Measurements from ENCODE around the gene SPAG16.

The SPAG16 gene

GRCh38 chr2:214261683-214262082, 977.4 kb downstream of the SPAG16 start:
- Histone ChIP-seq H3K27me3 (ENCODE audit: control insufficient read depth in 5 of 5, insufficient read depth in 4 of 5, low read length in 5 of 5) (no peaks in the 10 kb centered on the region), H3K4me1 (ENCODE audit: control insufficient read depth in 5 of 5, insufficient read depth in 5 of 5, low read length in 5 of 5) (no peaks in the 10 kb centered on the region), H3K27ac (ENCODE audit: low read depth, low read length) (no peak overlapping the region)

GRCh38 chr2:214264171-214264570, 979.9 kb downstream of the SPAG16 start:
- H3K36me3 ChIP-seq (ENCODE audit: control insufficient read depth in 5 of 5, insufficient read depth in 5 of 5, low read length in 5 of 5) = no peaks in the 10 kb centered on the region
- H3K4me3 ChIP-seq (ENCODE audit: low read depth in 1 of 5, low read length in 5 of 5) = no peak overlapping the region
- H3K4me1 ChIP-seq (ENCODE audit: control insufficient read depth in 5 of 5, insufficient read depth in 5 of 5, low read length in 5 of 5) = no peaks in the 10 kb centered on the region
- no peak overlapping the region for H3K27ac ChIP-seq (ENCODE audit: low read depth, low read length)
- no peak overlapping the region for H3K9ac ChIP-seq (ENCODE audit: low read length in 5 of 5)
- no peaks in the 10 kb centered on the region for H3K9me3 ChIP-seq (ENCODE audit: control insufficient read depth in 5 of 5, low read length in 5 of 5)
- H3K27me3 ChIP-seq (ENCODE audit: control insufficient read depth in 5 of 5, insufficient read depth in 4 of 5, low read length in 5 of 5) = no peaks in the 10 kb centered on the region

More at GRCh38 chr2:214261683-214262082, 977.4 kb downstream of the SPAG16 start:
- Histone ChIP-seq H3K4me3 (ENCODE audit: low read depth in 1 of 5, low read length in 5 of 5) (no peak overlapping the region), H3K9ac (ENCODE audit: low read length in 5 of 5) (no peak overlapping the region), H3K9me3 (ENCODE audit: control insufficient read depth in 5 of 5, low read length in 5 of 5) (no peaks in the 10 kb centered on the region), H3K36me3 (ENCODE audit: control insufficient read depth in 5 of 5, insufficient read depth in 5 of 5, low read length in 5 of 5) (no peaks in the 10 kb centered on the region)

- Histone ChIP-seq H3K27me3 (ENCODE audit: control insufficient read depth in 5 of 5, insufficient read depth in 4 of 5, low read length in 5 of 5) (no peaks in the 10 kb centered on the region), H3K9me3 (ENCODE audit: control insufficient read depth in 5 of 5, low read length in 5 of 5) (no peaks in the 10 kb centered on the region), H3K36me3 (ENCODE audit: control insufficient read depth in 5 of 5, insufficient read depth in 5 of 5, low read length in 5 of 5) (no peaks in the 10 kb centered on the region), H3K27ac (ENCODE audit: low read depth, low read length) (no peak overlapping the region), H3K9ac (ENCODE audit: low read length in 5 of 5) (no peak overlapping the region), H3K4me1 (ENCODE audit: control insufficient read depth in 5 of 5, insufficient read depth in 5 of 5, low read length in 5 of 5) (no peaks in the 10 kb centered on the region), H3K4me3 (ENCODE audit: low read depth in 1 of 5, low read length in 5 of 5) (no peak overlapping the region)
Observed at GRCh38 chr2:214265991-214266489, 981.8 kb downstream of the SPAG16 start.

GRCh38 chr2:214277880-214278279, 993.6 kb downstream of the SPAG16 start:
- Histone ChIP-seq H3K4me1 (ENCODE audit: control insufficient read depth in 5 of 5, insufficient read depth in 5 of 5, low read length in 5 of 5) (no peaks in the 10 kb centered on the region), H3K9ac (ENCODE audit: low read length in 5 of 5) (no peak overlapping the region)

GRCh38 chr2:214286011-214286410, 1001.7 kb downstream of the SPAG16 start:
- H3K27ac ChIP-seq (ENCODE audit: low read depth, low read length) = no peak overlapping the region
- H3K36me3 ChIP-seq (ENCODE audit: control insufficient read depth in 5 of 5, insufficient read depth in 5 of 5, low read length in 5 of 5) = no peaks in the 10 kb centered on the region

More at GRCh38 chr2:214277880-214278279, 993.6 kb downstream of the SPAG16 start:
- no peaks in the 10 kb centered on the region for H3K27me3 ChIP-seq (ENCODE audit: control insufficient read depth in 5 of 5, insufficient read depth in 4 of 5, low read length in 5 of 5)
- no peaks in the 10 kb centered on the region for H3K36me3 ChIP-seq (ENCODE audit: control insufficient read depth in 5 of 5, insufficient read depth in 5 of 5, low read length in 5 of 5)
- no peak overlapping the region for H3K27ac ChIP-seq (ENCODE audit: low read depth, low read length)
- H3K4me3 ChIP-seq (ENCODE audit: low read depth in 1 of 5, low read length in 5 of 5) = no peak overlapping the region
- no peaks in the 10 kb centered on the region for H3K9me3 ChIP-seq (ENCODE audit: control insufficient read depth in 5 of 5, low read length in 5 of 5)

GRCh38 chr2:214293593-214293992, 1009.3 kb downstream of the SPAG16 start:
- Histone ChIP-seq H3K27me3 (ENCODE audit: control insufficient read depth in 5 of 5, insufficient read depth in 4 of 5, low read length in 5 of 5) (no peaks in the 10 kb centered on the region), H3K36me3 (ENCODE audit: control insufficient read depth in 5 of 5, insufficient read depth in 5 of 5, low read length in 5 of 5) (no peaks in the 10 kb centered on the region), H3K4me1 (ENCODE audit: control insufficient read depth in 5 of 5, insufficient read depth in 5 of 5, low read length in 5 of 5) (no peaks in the 10 kb centered on the region), H3K9me3 (ENCODE audit: control insufficient read depth in 5 of 5, low read length in 5 of 5) (peaks cover 3 to 27% (median 16%) of the 10 kb centered on the region in 5 donors), H3K9ac (ENCODE audit: low read length in 5 of 5) (no peak overlapping the region), H3K27ac (ENCODE audit: low read depth, low read length) (no peak overlapping the region), H3K4me3 (ENCODE audit: low read depth in 1 of 5, low read length in 5 of 5) (no peak overlapping the region)

More at GRCh38 chr2:214286011-214286410, 1001.7 kb downstream of the SPAG16 start:
- Histone ChIP-seq H3K27me3 (ENCODE audit: control insufficient read depth in 5 of 5, insufficient read depth in 4 of 5, low read length in 5 of 5) (no peaks in the 10 kb centered on the region), H3K9me3 (ENCODE audit: control insufficient read depth in 5 of 5, low read length in 5 of 5) (no peaks in the 10 kb centered on the region), H3K4me3 (ENCODE audit: low read depth in 1 of 5, low read length in 5 of 5) (no peak overlapping the region), H3K4me1 (ENCODE audit: control insufficient read depth in 5 of 5, insufficient read depth in 5 of 5, low read length in 5 of 5) (no peaks in the 10 kb centered on the region), H3K9ac (ENCODE audit: low read length in 5 of 5) (no peak overlapping the region)

GRCh38 chr2:214294426-214294825, 1010.2 kb downstream of the SPAG16 start:
- no peak overlapping the region for H3K4me3 ChIP-seq (ENCODE audit: low read depth in 1 of 5, low read length in 5 of 5)
- no peaks in the 10 kb centered on the region for H3K36me3 ChIP-seq (ENCODE audit: control insufficient read depth in 5 of 5, insufficient read depth in 5 of 5, low read length in 5 of 5)

GRCh38 chr2:214297423-214297822, 1013.2 kb downstream of the SPAG16 start:
- H3K27me3 ChIP-seq (ENCODE audit: control insufficient read depth in 5 of 5, insufficient read depth in 4 of 5, low read length in 5 of 5) = no peaks in the 10 kb centered on the region
- H3K27ac ChIP-seq (ENCODE audit: low read depth, low read length) = no peak overlapping the region
- no peaks in the 10 kb centered on the region for H3K4me1 ChIP-seq (ENCODE audit: control insufficient read depth in 5 of 5, insufficient read depth in 5 of 5, low read length in 5 of 5)
- H3K36me3 ChIP-seq (ENCODE audit: control insufficient read depth in 5 of 5, insufficient read depth in 5 of 5, low read length in 5 of 5) = no peaks in the 10 kb centered on the region
- peaks cover 3 to 19% (median 12%) of the 10 kb centered on the region in 5 donors for H3K9me3 ChIP-seq (ENCODE audit: control insufficient read depth in 5 of 5, low read length in 5 of 5)
- H3K9ac ChIP-seq (ENCODE audit: low read length in 5 of 5) = no peak overlapping the region
- no peak overlapping the region for H3K4me3 ChIP-seq (ENCODE audit: low read depth in 1 of 5, low read length in 5 of 5)

More at GRCh38 chr2:214294426-214294825, 1010.2 kb downstream of the SPAG16 start:
- no peaks in the 10 kb centered on the region for H3K27me3 ChIP-seq (ENCODE audit: control insufficient read depth in 5 of 5, insufficient read depth in 4 of 5, low read length in 5 of 5)
- no peak overlapping the region for H3K27ac ChIP-seq (ENCODE audit: low read depth, low read length)
- no peaks in the 10 kb centered on the region for H3K4me1 ChIP-seq (ENCODE audit: control insufficient read depth in 5 of 5, insufficient read depth in 5 of 5, low read length in 5 of 5)
- H3K9me3 ChIP-seq (ENCODE audit: control insufficient read depth in 5 of 5, low read length in 5 of 5) = peaks cover 3 to 27% (median 16%) of the 10 kb centered on the region in 5 donors
- H3K9ac ChIP-seq (ENCODE audit: low read length in 5 of 5) = no peak overlapping the region

- Histone ChIP-seq H3K9ac (ENCODE audit: low read length in 5 of 5) (no peak overlapping the region), H3K27ac (ENCODE audit: low read depth, low read length) (no peak overlapping the region), H3K4me1 (ENCODE audit: control insufficient read depth in 5 of 5, insufficient read depth in 5 of 5, low read length in 5 of 5) (no peaks in the 10 kb centered on the region), H3K27me3 (ENCODE audit: control insufficient read depth in 5 of 5, insufficient read depth in 4 of 5, low read length in 5 of 5) (no peaks in the 10 kb centered on the region), H3K9me3 (ENCODE audit: control insufficient read depth in 5 of 5, low read length in 5 of 5) (peaks cover 0 to 6% (median 0%) of the 10 kb centered on the region in 5 donors), H3K36me3 (ENCODE audit: control insufficient read depth in 5 of 5, insufficient read depth in 5 of 5, low read length in 5 of 5) (no peaks in the 10 kb centered on the region), H3K4me3 (ENCODE audit: low read depth in 1 of 5, low read length in 5 of 5) (no peak overlapping the region)
Observed at GRCh38 chr2:214310319-214310718, 1026.1 kb downstream of the SPAG16 start.

GRCh38 chr2:214311031-214311533, 1026.8 kb downstream of the SPAG16 start:
- Histone ChIP-seq H3K36me3 (ENCODE audit: control insufficient read depth in 5 of 5, insufficient read depth in 5 of 5, low read length in 5 of 5) (no peaks in the 10 kb centered on the region), H3K4me3 (ENCODE audit: low read depth in 1 of 5, low read length in 5 of 5) (no peak overlapping the region), H3K27me3 (ENCODE audit: control insufficient read depth in 5 of 5, insufficient read depth in 4 of 5, low read length in 5 of 5) (no peaks in the 10 kb centered on the region), H3K9ac (ENCODE audit: low read length in 5 of 5) (no peak overlapping the region), H3K4me1 (ENCODE audit: control insufficient read depth in 5 of 5, insufficient read depth in 5 of 5, low read length in 5 of 5) (no peaks in the 10 kb centered on the region), H3K9me3 (ENCODE audit: control insufficient read depth in 5 of 5, low read length in 5 of 5) (peaks cover 0 to 3% (median 0%) of the 10 kb centered on the region in 5 donors), H3K27ac (ENCODE audit: low read depth, low read length) (no peak overlapping the region)
